DMS153 treated with DMSO at 0.1 percent for 48 hours (cell line): ENCODE data around the gene DYNLRB1.

Source experiments
- DNase-seq: peaks from one replicate; lab custom pipeline; 2025; ENCODE audit not compliant: unreplicated experiment; lab: John Stamatoyannopoulos, UW

The DYNLRB1 gene

DNA sequence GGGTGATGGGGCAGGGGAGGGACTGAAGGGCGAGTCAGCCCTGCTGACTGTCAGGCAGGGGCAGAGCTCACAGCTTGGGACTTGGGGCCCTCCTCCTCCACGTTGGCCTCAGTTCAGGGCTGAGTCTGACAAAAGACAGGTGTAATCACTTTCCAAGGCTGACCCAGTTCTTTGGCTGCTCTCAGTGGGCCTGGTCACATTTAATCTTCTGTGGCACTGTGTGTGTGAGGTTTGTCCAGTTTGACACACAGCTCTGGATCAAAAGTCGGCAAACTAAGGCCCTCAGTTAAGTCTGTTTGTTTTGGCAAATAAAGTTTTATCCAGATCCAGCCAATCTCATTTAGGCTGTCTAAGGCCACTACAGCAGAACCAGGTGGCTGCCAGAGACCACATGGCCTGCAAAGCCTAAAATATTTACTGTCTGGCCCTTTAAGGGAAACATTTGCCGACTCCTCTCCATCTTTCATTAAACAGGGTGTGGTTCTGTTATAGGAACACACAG is 37.2 kb downstream of the DYNLRB1 start:
- no peak for DNase-seq

DNA sequence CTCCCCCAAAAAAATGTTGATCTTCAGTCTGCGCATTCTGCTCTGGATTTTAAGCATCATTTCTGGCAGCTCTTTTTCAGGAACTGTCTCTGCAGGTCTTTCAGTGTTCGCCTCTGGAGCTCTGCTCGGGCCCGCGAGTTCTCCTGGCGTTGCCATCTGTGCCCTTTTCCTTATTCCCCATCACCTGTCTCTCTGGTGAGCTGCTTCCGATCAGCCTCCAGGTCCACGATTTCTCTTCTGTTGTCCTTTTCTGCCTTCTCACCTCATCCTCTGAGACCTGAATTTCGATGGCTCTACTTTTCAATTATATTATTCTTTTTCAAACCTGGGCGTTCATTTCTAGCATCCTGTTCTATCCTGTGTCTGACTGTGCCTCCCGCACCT is 41.7 kb downstream of the DYNLRB1 start:
- DNase-seq, result peak; percentile 55

DNA sequence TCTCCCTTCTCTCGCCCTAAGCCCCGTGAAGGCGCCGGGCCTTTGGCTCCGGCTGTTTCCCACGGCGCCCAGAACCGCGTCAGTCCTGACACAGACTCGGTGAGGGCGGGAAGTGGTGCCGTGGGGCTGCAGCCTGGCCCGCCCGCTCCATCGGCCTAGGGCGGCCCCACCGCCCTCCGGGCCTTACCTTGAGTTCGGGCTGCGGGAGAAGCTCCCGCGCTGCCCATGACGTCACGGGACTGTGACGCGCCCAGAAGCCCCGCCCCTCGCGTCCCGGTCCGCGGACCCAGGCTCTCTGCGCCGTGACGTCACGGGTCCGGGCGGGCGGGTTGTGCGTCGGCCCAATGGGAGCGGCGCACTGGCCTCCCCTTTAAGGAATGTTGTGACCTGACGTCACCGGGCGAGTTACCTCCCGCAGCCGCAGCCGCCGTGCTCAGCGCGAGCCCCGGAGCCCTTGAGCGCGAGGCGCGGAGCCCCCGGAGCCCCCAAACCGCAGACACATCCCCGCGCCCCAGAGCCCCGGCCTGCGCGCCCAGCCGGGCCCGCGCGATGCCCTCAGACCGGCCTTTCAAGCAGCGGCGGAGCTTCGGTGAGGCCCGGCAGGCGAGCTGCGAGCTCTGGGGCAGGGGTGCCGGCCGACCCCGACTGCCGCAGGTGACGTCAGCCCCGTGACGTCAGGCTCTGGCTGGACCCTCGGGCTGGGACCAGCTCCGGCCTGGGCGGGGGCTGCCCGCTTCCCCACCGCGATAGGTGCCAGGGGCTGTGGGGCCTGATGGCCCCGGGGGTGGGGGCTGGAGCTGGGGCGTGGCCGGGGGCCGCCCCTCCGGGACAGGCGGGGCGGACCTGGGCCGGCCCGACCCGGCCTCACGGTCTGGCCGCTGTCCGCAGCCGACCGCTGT is 42.3 kb downstream of the DYNLRB1 start, which contains the start of gene MAP1LC3A:
TSS of gene MAP1LC3A (plus strand) at position 399 of the 899 bp plus-strand sequence. CDS start at position 550, 151 bp downstream.
- peak; percentile 89 for DNase-seq

DNA sequence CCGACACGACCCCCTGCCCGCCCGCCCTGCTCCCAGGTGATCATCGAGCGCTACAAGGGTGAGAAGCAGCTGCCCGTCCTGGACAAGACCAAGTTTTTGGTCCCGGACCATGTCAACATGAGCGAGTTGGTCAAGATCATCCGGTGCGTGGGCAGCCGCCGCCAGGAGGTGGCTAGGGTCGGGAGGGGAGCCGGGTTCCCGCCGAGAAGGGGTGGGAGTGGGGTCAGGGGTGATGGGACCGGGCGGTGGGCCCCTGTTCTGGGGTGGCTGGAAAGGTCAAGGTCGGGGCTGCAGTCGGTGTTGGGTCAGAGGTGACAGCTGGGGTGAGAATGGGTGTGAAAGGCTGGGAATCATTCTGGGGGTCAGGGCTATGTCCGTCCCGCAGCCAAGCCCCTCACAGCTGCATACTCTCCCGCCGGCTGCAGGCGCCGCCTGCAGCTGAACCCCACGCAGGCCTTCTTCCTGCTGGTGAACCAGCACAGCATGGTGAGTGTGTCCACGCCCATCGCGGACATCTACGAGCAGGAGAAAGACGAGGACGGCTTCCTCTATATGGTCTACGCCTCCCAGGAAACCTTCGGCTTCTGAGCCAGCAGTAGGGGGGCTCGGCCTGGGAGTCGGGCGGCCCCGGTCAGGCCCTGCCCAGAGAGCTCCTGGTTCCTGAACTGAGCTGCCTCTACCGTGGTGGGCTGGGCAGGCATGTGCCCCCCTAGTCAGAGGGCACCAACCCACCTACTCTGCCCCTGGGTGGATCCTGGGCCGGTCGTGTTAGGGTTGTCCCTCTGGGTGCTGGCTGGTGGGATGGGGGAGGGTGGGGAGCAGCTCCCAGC is 43.3 kb downstream of the DYNLRB1 start:
- DNase-seq, result no peak

DNA sequence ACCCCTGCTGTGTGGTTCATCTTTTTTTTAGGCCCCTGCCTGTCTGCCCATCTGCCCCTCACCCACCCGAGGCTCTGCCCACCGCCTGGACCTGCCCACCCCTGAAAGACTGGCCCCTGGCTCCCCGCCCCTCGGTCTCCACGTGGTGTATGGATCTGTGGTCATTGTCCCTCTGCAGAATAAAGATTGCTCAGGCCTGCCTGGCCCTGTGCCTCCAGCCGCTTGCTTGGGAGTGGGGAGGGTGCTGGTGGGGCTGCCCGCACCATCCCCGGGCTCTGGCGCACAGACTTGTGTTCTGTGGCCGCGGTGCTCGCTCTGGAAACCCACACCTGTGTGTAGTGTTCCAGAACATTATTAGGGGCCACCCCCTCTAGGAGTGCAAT is 43.9 kb downstream of the DYNLRB1 start:
- DNase-seq, result no peak

DNA sequence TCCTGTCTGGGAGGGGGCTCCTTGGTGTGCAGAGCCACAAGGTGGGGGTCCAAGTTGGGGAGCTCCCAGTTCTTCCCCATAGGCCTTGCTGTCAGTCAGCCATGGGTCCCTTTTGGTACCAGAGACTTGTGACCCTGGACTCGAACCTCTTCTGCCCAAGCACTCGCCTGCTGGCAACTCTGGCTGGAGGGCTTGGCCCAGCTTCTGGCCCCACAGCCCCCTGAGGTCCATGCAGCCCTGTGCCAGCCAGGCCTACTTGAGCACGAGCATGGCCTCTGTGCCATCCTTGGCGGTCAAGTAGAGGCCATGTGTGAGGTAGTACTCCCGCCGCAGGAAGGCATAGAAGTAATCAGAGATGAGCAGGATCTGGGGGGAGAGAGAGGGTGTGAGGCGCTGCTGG is 44.4 kb downstream of the DYNLRB1 start:
- no peak for DNase-seq

DNA sequence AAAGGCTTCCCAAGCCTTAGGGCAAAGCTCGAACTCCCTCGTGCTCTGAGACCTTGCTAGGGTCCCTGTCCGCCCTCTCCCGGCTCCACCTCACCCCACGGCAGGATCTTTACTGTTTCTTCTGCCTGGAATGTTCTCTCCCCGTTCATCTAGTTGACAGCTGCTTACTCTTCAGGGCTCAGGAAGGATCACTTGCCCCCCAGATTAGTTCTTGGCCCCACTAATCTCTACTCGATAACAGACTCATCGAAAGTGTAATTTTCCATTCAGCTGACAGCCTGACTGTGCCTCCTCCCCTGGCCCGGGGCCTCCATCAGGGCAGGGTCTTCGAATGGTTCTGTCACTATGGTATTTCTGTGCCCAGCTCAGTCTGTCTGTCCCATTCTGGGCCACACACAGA is 45.4 kb downstream of the DYNLRB1 start:
- no peak for DNase-seq

DNA sequence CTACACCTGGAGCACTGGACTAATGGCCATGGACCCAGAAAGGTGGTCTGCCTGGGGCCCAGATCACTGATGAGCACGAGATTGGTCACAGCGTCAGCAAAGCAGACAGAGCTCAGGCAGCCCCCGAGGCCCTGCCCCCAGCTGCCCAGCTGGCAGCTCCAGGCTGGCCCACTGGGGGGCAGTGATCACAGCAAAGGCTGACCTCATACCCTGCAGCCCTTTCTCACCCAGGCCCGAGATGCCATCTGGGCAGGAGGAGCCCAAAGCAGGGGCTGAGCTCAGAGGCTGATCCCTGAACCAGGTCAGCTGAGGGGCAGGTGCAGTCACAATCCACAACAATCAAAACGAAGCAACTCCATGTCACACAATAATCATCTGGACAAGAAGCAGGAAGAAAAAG is 46.4 kb downstream of the DYNLRB1 start:
- DNase-seq, result no peak

DNA sequence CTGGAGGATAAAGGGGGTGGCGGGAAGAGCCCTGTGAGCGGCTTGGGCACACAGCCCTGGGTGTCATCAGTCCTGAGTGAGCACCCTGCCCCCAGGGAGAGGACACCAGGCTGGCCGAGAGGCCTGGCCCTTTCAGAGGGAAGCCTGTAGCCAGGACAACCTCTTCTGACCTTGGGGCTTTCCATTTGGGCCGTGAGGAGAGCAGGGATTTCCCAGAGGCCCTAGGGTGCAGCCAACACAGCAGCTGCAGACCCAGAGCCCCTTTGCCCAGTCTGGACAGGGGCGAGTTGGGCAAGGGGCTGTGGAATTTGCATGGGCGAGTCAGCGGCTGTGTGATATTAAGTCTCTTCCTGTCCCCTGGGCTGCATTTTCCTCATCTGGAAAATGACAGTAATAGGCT is 48.6 kb downstream of the DYNLRB1 start:
- no peak for DNase-seq

DNA sequence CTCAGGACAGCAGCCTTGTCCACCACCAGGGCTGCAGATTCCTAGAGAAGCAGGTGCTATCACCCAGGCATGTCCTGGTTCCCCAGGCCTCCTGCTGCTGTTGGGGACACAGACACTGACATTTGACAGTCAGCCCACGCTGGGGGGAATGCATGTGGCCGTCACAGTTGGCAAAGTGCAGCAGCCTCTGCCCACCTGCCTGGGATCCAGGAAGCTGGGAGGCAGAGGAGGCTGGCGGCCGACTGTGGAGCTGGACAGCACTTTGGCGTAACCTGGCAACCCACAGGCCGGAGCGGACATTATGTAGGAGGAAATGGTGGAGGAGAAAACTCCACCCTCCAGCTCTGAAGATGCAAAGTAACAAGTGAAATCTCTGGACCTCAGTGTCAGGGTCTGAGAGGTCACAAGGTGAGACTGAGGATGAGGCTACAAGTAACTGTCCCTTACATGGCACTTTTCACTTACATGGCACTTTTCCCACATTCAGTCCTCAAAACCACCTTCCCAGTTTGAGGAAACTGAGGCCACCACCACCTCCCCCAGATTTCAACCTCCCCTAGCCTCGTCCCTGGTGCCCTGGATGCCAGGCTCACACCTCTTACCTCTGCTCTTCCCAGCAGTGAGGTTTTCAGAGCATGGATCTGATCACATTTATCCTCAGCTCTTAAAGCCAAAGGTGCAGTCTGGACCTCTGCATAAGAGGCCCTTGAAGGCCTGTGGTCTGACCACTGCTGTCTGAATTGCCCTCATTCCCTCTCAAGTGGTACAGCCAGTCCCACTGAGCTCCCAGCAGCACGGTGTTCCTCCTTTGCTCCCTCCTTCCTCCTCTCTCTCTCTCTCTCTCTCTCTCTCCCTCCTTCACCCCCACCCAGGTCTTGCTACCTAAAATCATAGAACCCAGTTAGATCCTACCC is 51.0 kb downstream of the DYNLRB1 start:
- DNase-seq, result no peak

DNA sequence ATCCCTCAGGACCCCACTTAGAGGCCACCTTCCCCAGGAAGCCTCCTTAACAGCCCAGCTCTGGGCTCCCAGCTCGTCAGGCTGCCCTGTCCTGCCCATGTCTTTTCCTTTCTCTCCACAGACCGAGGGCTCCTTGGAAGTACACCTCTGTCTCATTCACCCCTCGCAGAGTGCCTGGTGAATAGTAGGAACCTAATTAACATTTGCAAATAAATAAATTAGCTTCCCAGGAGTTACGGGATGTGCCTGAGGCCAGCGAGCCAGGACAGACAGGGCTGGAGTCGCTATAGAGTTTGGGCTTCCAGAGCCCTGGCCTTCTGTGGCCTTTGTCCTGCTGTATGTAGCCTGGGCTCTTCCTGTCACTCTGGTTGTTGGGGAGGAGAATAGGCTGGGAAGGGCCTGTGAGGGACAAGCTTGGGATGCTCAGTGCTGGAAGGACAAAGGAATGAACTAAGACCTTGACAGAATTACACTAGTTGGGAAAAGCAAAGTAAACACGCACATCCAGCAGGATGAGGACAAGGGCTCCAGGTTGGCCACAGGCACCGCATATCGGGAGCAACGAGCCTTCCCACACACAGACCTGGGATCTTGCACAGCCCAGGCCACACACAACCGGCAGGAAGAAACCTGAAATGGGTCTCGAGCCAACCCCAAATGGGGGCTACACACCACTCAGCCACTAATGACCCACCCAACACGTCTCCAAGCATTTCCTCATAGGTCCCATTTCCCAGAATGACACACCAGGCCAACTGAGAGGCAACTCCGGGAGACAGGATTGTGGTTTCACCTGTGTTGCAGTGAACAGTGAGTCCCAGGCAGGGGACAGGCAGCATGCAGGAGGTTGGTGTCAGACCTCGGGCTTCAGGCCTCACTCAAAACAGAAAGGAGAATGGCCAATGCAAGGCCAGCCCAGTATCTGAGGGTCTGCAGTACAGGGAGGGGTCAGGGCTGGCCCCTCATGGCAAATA is 52.0 kb downstream of the DYNLRB1 start:
- no peak for DNase-seq

DNA sequence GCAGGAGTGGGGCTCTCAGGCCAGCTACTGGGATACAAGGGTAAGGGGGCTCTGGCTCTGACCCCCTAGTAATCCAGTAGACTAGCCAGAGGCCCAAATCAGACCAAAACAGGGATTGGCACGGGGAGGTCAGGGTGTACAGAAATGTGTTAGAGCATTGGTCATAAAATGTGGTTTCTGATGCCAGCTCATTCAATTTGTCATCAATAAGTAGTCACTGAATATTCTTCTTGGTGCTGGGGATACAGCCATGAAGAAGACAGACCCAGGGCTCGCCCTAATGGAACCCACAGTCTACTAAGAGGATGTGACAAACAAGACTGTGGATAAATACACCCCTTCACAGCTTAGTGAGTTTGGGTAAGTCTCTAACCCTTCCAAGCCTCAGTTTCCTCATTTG is 53.4 kb downstream of the DYNLRB1 start:
- DNase-seq, result no peak

DNA sequence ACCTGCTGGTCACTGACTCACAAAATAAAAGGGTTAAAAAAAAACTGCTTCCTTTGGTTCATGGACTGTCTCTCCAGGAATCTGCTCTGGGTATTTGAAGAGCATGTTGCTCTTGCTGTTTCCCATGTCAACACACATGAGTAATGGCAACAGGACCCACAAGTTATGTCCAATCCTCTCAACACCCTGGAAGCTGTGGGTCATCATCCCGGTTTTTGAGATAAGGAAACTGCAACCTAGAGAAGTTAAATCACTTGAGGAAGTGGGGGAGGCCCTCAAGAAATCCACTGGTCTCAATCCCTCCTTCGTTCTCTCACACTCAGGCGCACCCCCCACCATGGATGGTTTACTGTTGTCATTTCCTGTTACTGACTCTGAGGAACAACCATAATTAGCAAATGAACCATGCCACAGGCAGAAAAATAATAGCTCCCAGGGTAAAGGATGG is 54.7 kb downstream of the DYNLRB1 start:
- no peak for DNase-seq

DNA sequence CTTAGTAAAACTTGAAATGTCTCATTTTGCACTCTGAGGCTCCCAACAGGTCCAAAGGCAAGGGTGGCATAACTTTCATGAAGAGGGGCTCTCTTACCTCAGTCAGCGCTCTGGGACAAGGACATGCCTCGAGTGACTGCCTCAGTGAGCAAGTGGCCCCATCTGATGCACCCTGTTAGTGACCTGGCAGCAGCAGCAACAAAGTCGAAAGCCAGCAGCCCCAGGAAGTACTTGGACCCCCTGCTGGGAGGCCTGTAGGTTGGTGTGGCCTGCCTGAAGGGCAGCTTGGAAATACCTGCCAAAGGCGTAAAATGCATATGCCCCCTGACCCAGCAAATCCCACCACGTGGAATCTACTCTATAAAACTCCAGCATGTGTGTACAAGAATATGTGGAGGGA is 55.5 kb downstream of the DYNLRB1 start:
- DNase-seq, result no peak

DNA sequence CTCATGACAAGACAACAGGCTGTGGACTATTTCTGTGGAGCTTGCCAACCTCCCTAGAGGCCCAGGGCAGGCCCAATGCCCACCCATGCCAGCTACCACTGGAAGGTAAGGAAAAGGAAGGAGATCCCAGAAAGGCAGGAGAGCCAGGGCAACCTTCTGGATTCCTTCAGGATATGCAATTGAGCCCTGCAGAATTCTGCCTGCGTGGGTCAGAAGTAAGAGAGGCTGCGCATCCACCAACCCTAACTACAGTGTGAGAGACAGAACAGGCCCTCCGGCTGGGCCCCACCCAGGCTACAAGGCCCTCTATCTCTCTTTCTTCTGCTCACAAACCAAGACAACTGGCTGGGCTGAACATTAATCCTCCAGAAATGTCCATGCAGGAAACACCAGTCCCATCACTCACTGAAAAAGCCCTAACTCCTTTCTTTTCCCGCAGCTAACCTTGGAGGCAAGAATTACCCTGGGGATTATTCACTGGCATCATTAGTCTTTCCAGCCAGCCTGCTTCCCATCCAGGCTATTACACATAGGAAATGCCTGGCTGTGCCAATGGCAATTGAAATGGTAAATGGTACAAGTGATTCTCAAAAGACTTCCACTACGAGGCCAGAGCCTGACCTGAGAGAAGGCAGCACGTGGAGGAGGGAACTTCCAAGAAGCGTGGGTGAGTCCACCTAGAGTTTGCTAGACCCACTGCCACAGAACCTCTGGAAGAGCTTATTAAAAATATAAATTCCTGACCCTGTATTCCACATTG is 57.5 kb downstream of the DYNLRB1 start:
- no peak for DNase-seq

DNA sequence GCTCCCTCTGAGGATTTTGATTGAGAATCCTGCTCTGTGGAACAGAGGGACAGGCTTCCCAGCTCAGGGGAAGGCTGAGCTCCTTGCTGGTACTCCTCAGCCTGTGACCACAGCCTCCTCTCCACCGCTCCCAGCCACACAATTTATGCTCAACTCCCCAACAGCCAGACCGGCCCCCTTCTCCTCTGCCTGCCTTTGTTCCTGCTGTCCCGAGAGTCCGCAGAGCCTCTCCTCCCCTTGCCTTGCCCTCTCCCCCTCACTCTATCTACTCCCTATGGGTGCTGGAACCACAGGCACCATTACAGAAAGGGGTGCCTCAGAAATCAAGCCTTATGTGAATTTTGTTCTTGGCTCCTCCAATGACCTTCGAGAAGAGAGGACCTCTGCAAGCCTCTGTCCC is 58.2 kb downstream of the DYNLRB1 start:
- no peak for DNase-seq

DNA sequence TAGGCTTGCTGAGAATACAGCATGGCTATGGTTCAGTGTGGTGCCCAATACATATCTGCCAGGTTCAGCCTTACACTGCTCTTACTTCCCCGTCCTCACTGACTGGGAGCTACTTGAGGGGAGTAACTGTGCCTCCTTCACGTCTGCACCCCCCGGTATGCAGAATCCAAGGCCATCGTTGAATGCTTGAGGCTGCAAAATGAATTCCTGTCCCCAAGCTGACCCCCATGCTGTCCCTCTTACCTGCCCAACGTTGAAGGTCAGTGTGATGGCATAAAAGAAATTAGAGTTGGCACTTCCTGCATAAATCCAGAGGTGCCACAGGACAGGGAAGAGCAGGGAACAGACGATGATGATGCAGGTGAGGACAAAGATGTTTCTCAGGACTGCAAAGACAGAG is 58.6 kb downstream of the DYNLRB1 start:
- DNase-seq, result no peak

DNA sequence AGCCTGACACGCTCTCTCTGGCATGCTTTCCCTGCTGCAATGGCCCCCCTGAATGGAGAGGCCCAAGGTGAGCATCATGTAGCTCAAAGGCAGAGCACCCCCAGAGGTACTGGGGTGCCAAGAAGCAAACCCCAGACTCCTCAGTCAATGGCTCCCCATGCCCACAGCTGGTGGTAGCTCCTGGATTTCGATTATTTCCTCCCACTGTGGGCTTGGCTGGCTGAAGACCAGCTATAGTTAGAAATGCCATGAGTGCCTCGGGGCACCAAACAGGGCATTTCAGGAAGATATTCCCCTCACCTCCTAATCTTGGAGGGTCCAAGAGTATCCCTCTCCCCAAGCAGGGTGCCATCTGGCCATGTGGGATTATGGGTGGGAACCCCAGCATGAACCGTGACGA is 59.0 kb downstream of the DYNLRB1 start:
- DNase-seq, result no peak

DNA sequence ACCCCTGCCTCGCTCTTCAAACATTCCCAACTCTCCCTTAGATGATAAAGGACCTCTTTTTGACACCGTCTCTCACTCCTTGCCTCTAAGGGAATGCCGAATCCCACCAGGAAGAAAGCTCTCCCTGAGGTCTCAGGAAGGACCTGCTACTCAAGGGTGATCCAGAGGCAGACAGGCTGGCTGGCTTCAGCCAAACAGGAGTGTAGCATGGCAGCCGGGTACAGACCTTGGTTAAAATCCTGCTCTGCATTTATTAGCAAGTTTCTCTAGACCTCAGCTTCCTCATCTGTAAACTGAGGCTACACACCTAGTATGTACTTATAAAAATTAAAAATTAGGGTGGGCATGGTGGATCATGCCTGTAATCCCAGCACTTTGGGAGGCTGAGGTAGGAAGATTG is 59.5 kb downstream of the DYNLRB1 start:
- no peak for DNase-seq
